Liver (tissue), 3 donors: ENCODE results near the gene ARHGEF25.

Experiments
- ATF3 ChIP-seq: IDR thresholded peaks from 2 replicates; pipeline ENCODE4 v1.6.1; 2016; ENCODE audit warnings: antibody characterized with exemption
- CTCF ChIP-seq: fragments of 150-350 bp; IDR thresholded peaks from 2 replicates; pipeline ENCODE4 v1.5.1; 2017; ENCODE audit warnings: improper control_type of control experiment, low read depth, low read length; ENCODE audit not compliant: missing input control
- FOXA1 ChIP-seq: IDR thresholded peaks from 2 replicates; pipeline ENCODE4 v1.6.1; 2016; ENCODE audit warnings: antibody characterized with exemption
- GABPA ChIP-seq, 2 donors: IDR thresholded peaks in 1 of 2; conservative IDR thresholded peaks in 1 of 2; 2 replicates each; pipeline ENCODE4 v1.6.1; 2016; ENCODE audit warnings: antibody characterized with exemption in 2 of 2, mild to moderate bottlenecking in 1 of 2, moderate library complexity in 1 of 2
- HNF4G ChIP-seq: IDR thresholded peaks from 2 replicates; pipeline ENCODE4 v1.6.1; 2016; ENCODE audit warnings: antibody characterized with exemption
- JUND ChIP-seq, 2 donors: IDR thresholded peaks; 2 replicates each; pipeline ENCODE4 v1.6.1; 2016; ENCODE audit warnings: antibody characterized with exemption in 2 of 2
- RAD21 ChIP-seq, 2 donors: IDR thresholded peaks; 2 replicates each; pipeline ENCODE4 v1.6.1; 2016; ENCODE audit warnings: antibody characterized with exemption in 2 of 2, mild to moderate bottlenecking in 2 of 2
- RXRA ChIP-seq, 2 donors: IDR thresholded peaks; 2 replicates each; pipeline ENCODE4 v1.6.1; 2017 to 2018; ENCODE audit warnings: antibody characterized with exemption in 2 of 2, mild to moderate bottlenecking in 1 of 2
- SP1 ChIP-seq: IDR thresholded peaks from 2 replicates; pipeline ENCODE4 v1.6.1; 2018; ENCODE audit warnings: antibody characterized with exemption, mild to moderate bottlenecking
- TAF1 ChIP-seq: conservative IDR thresholded peaks from 2 replicates; pipeline ENCODE4 v1.6.1; 2016; ENCODE audit warnings: antibody characterized with exemption, mild to moderate bottlenecking
- TF ChIP-seq, protein P1 (sequence below): IDR thresholded peaks from 2 replicates; pipeline ENCODE4 v1.6.1; 2016; ENCODE audit warnings: antibody characterized with exemption
- TF ChIP-seq, protein P2 (sequence below): IDR thresholded peaks from 2 replicates; pipeline ENCODE4 v1.6.1; 2016; ENCODE audit warnings: antibody characterized with exemption
- donor health status: healthy.
- donor health status: healthy.

DNA sequence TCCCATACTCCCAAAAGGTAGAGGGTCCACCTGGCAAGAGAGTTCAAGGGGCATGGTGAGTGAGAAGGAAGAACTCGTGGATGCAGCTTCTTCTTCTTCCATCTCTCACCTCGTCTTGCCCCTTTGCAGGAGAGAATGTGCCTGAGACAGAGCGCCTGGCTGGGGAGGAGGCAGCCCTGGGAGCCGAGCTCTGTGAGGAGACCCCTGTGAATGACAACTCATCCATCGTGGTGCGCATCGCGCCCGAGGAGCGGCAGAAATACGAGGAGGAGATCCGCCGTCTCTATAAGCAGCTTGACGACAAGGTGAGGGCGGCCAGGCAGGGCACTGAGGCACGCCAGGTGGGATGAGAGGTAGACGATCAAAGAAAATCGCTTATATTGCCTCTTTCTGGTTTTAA is 41.4 kb upstream of the ARHGEF25 start:
- no peak for TF ChIP-seq TAF1
- TF ChIP-seq JUND (IDR thresholded peaks at IDR 0.05): no peak
- TF ChIP-seq CTCF: no peak
- TF ChIP-seq RAD21 (IDR thresholded peaks at IDR 0.05): no peak
- no peak for TF ChIP-seq GABPA (IDR thresholded peaks at IDR 0.05 in 1 of 2, conservative IDR thresholded peaks at IDR 0.05 in 1 of 2)
- TF ChIP-seq, protein P1, sequence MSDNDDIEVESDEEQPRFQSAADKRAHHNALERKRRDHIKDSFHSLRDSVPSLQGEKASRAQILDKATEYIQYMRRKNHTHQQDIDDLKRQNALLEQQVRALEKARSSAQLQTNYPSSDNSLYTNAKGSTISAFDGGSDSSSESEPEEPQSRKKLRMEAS: no peak
- TF ChIP-seq, protein P2, sequence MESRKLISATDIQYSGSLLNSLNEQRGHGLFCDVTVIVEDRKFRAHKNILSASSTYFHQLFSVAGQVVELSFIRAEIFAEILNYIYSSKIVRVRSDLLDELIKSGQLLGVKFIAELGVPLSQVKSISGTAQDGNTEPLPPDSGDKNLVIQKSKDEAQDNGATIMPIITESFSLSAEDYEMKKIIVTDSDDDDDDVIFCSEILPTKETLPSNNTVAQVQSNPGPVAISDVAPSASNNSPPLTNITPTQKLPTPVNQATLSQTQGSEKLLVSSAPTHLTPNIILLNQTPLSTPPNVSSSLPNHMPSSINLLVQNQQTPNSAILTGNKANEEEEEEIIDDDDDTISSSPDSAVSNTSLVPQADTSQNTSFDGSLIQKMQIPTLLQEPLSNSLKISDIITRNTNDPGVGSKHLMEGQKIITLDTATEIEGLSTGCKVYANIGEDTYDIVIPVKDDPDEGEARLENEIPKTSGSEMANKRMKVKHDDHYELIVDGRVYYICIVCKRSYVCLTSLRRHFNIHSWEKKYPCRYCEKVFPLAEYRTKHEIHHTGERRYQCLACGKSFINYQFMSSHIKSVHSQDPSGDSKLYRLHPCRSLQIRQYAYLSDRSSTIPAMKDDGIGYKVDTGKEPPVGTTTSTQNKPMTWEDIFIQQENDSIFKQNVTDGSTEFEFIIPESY: no peak
- no peak for TF ChIP-seq RXRA (IDR thresholded peaks at IDR 0.05)
- TF ChIP-seq SP1: no peak
- no peak for TF ChIP-seq HNF4G
- no peak for TF ChIP-seq ATF3
- no peak for TF ChIP-seq FOXA1
